Caco-2 (cell line): Measurements from ENCODE around the gene STK32B. TPM values are rescaled to one million over a fixed set of nuclear protein-coding genes. Genes with fewer than 3 reads are reported as not detected.
A peak's percentile ranks its signal among the peaks of the same experiment; 100 is the strongest.

Experiments
- BruUV-seq: library from RNA; stranded (reverse); fragments of 400-500 nt; replicated peaks from 2 replicates; lab custom pipeline; 2021; lab: Mats Ljungman, UMichigan
- CTCF ChIA-PET: fragments of 300-600 bp; sonication (Branson Sonifier 250); formaldehyde crosslinking; loops from one replicate; lab custom pipeline; 2022; ENCODE audit warnings: antibody characterized with exemption; lab: Charles Lee
- POLR2A ChIA-PET: fragments of 300-600 bp; sonication (Branson Sonifier 250); formaldehyde crosslinking; loops from one replicate; lab custom pipeline; 2022; ENCODE audit warnings: antibody characterized with exemption; lab: Charles Lee
- DNase-seq, 2 experiments: peaks; one replicate each; pipeline versions ENCODE4 v3.0.0 to v3.0.0-alpha.2; 2020 to 2022
- H3K27me3 ChIP-seq: replicated peaks from 2 replicates; pipeline ENCODE4 v1.6.0; 2011; ENCODE audit warnings: low read length; ENCODE audit not compliant: control insufficient read depth, insufficient read depth
- H3K36me3 ChIP-seq: 2 replicates; pipeline ENCODE4 v1.5.1; 2011; ENCODE audit warnings: low read length; ENCODE audit not compliant: control insufficient read depth, insufficient read depth
- H3K4me1 ChIP-seq: fragments of 250-450 bp; sonication (Bioruptor Pico); 2 replicates; pipeline ENCODE4 v1.5.1; 2020; ENCODE audit warnings: mild to moderate bottlenecking
- H3K4me3 ChIP-seq: 2 replicates; pipeline ENCODE4 v1.5.1; 2011; ENCODE audit warnings: low read depth, mild to moderate bottlenecking, control low read depth, low read length
- H3K9me3 ChIP-seq: fragments of 250-450 bp; sonication (Bioruptor Pico); 2 replicates; pipeline ENCODE4 v1.5.1; 2020; ENCODE audit warnings: mild to moderate bottlenecking, moderate library complexity
- H3K27ac Mint-ChIP-seq: one replicate; pipeline ENCODE4 v1.8.0; 2022; ENCODE audit warnings: mixed read lengths; ENCODE audit not compliant: unreplicated experiment
- H3K27me3 Mint-ChIP-seq: one replicate; pipeline ENCODE4 v1.8.0; 2022; ENCODE audit warnings: mixed read lengths; ENCODE audit not compliant: insufficient read depth, unreplicated experiment
- H3K36me3 Mint-ChIP-seq: one replicate; pipeline ENCODE4 v1.8.0; 2022; ENCODE audit warnings: mild to moderate bottlenecking, mixed read lengths; ENCODE audit not compliant: insufficient read depth, unreplicated experiment
- H3K4me1 Mint-ChIP-seq: one replicate; pipeline ENCODE4 v1.8.0; 2022; ENCODE audit warnings: low read depth, mixed read lengths; ENCODE audit not compliant: unreplicated experiment
- H3K4me3 Mint-ChIP-seq: one replicate; pipeline ENCODE4 v1.8.0; 2022; ENCODE audit warnings: mild to moderate bottlenecking, moderate library complexity, mixed read lengths; ENCODE audit not compliant: unreplicated experiment
- H3K9me3 Mint-ChIP-seq: one replicate; pipeline ENCODE4 v1.8.0; 2022; ENCODE audit warnings: mixed read lengths; ENCODE audit not compliant: unreplicated experiment
- intact Hi-C: fragments of 100-400 bp; cut with micrococcal nuclease; formaldehyde crosslinking; loops from one replicate; pipeline ENCODE4 v1.10.0; 2022; ENCODE audit not compliant: unreplicated experiment
- total RNA-seq: library from RNA; stranded (reverse); gene quantifications from 2 replicates; pipeline ENCODE4 v1.2.3, GENCODE V29; 2022
- TF ChIP-seq, protein P1 (sequence below), 2 experiments: fragments of 200-600 bp in 1 of 2; IDR thresholded peaks; 1 replicate in 1 of 2; 2 replicates in 1 of 2; pipeline versions ENCODE4 v1.5.1 to v1.8.0; 2011 to 2022; ENCODE audit warnings: antibody characterized with exemption in 1 of 2, control low read depth in 1 of 2, inconsistent platforms in 1 of 2, low read depth in 1 of 2, low read length in 1 of 2, mild to moderate bottlenecking in 1 of 2, moderate library complexity in 1 of 2; ENCODE audit not compliant: insufficient read depth in 1 of 2, severe bottlenecking in 1 of 2, unreplicated experiment in 1 of 2

STK32B gene
- total RNA-seq, 1 experiment from 2014 or later = 11.2 TPM

DNA sequence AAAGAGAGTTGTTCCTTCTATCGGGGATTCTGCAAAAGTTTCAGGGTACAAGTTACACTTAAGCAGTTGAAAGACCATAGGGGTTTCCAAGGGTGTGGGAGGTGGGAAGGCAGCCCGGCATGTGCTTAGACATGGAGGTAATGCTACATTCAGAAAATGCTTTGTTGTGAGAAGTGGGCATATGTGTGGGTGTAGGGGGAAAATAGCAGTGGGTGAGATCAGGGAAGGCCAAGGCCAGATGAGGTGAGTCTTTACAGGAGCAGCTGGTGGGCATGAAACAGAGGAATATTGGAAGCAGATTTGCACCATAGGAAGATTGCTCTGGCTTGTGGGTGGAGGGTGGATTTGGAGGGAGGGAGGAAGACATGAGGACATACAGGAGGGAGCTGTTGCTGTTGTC lies 40.3 kb upstream of the STK32B start:
- H3K27me3 Mint-ChIP-seq = peaks cover 4% of the 10 kb centered on the region
- TF ChIP-seq, protein P1, sequence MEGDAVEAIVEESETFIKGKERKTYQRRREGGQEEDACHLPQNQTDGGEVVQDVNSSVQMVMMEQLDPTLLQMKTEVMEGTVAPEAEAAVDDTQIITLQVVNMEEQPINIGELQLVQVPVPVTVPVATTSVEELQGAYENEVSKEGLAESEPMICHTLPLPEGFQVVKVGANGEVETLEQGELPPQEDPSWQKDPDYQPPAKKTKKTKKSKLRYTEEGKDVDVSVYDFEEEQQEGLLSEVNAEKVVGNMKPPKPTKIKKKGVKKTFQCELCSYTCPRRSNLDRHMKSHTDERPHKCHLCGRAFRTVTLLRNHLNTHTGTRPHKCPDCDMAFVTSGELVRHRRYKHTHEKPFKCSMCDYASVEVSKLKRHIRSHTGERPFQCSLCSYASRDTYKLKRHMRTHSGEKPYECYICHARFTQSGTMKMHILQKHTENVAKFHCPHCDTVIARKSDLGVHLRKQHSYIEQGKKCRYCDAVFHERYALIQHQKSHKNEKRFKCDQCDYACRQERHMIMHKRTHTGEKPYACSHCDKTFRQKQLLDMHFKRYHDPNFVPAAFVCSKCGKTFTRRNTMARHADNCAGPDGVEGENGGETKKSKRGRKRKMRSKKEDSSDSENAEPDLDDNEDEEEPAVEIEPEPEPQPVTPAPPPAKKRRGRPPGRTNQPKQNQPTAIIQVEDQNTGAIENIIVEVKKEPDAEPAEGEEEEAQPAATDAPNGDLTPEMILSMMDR (IDR thresholded peaks at IDR 0.05; ENCODE audit: insufficient read depth in 1 of 2, low read depth in 1 of 2, low read length in 1 of 2, severe bottlenecking in 1 of 2, unreplicated experiment in 1 of 2) = no peak

DNA sequence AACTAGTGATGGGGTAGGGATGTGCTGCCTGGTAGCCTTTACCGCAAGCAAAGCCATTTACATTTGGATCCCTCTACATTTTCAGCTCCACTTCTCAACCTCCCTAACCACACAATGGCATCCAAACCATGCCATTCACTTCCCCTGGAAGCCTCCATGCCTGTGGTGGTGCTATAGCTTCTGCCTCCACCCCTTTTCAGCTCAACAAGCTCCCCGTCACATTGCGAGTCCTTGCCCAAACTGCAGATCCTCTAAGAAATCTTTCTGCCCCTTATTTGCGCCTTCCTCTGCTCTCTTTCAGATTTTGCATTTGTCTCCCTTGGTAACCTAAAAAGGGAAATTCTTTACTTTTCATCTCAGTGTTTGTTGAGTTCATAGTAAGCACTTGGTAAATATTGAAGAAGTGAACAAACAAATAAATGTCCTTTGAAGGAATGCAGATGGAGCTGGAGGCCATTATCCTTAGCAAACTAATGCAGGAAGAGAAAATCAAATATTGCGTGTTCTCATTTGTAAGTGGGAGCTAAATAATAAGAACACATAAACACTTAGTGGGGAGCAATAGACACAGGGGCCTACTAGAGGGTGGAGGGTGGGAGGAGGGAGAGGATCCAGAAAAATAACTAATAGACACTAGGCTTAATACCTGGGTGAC lies 38.9 kb upstream of the STK32B start:
- Histone ChIP-seq H3K4me1 (no peaks in the 10 kb centered on the region), H3K36me3 (no peaks in the 10 kb centered on the region), H3K9me3 (no peaks in the 10 kb centered on the region), H3K27me3 (no peaks in the 10 kb centered on the region), H3K4me3 (no peak overlapping the region)
- CTCF ChIA-PET = interaction anchor here (0.6 to 0.9 kb wide), 2 partner anchors 26 to 133 kb away, joined by 3 read pairs; no protein-coding TSS in a partner anchor
- POLR2A ChIA-PET = no interaction called here
- TF ChIP-seq, protein P1 (IDR thresholded peaks at IDR 0.05; ENCODE audit: insufficient read depth in 1 of 2, low read depth in 1 of 2, low read length in 1 of 2, severe bottlenecking in 1 of 2, unreplicated experiment in 1 of 2) = no peak
- peaks cover 4% of the 10 kb centered on the region for H3K27me3 Mint-ChIP-seq
- BruUV-seq = no TSS peak
- intact Hi-C loops = loop anchor here (1.0 kb wide), 1 partner anchor 26 kb away; no protein-coding TSS in a partner anchor
- H3K4me1 Mint-ChIP-seq = peaks cover 8% of the 10 kb centered on the region
- H3K4me3 Mint-ChIP-seq = no peak overlapping the region
- peaks cover 22% of the 10 kb centered on the region for H3K9me3 Mint-ChIP-seq
- H3K36me3 Mint-ChIP-seq = no peaks in the 10 kb centered on the region
- H3K27ac Mint-ChIP-seq = peak overlapping the region; percentile 70
- peak in 1 of 2 experiments; percentile 22 for DNase-seq

More for the DNA sequence above, 40.3 kb upstream of the STK32B start:
- H3K27me3 ChIP-seq = no peaks in the 10 kb centered on the region
- Mint-ChIP-seq H3K9me3 (peaks cover 22% of the 10 kb centered on the region), H3K36me3 (no peaks in the 10 kb centered on the region), H3K4me1 (peaks cover 8% of the 10 kb centered on the region), H3K4me3 (no peak overlapping the region), H3K27ac (no peak overlapping the region)
- H3K36me3 ChIP-seq = no peaks in the 10 kb centered on the region
- H3K9me3 ChIP-seq = no peaks in the 10 kb centered on the region
- H3K4me3 ChIP-seq = no peak overlapping the region
- H3K4me1 ChIP-seq = no peaks in the 10 kb centered on the region
- no peak for DNase-seq
- CTCF ChIA-PET = no interaction called here
- POLR2A ChIA-PET = no interaction called here
- BruUV-seq = no TSS peak
- intact Hi-C loops = no loop called here

DNA sequence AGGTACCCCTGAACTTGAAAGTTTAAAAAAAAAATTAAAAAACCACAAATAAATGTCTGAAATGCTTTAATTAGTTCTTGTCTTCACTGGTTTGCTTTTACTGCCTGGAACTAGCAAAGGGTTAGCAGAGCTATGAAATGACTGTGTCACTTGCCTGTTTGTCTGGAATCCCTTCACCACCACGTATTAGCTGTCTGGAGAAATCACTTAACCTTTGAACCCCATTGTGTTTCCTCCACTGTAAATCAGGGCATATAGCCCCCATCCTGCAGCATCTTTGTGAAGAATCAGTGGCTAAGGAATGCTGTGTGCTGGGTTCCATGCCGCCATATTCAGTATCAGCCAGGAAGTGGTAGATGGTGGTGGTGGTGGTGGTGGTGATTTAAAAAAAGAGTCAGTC lies 38.3 kb upstream of the STK32B start:
- Mint-ChIP-seq H3K27ac (no peak overlapping the region), H3K9me3 (peaks cover 22% of the 10 kb centered on the region), H3K4me3 (no peak overlapping the region), H3K36me3 (no peaks in the 10 kb centered on the region), H3K4me1 (peaks cover 8% of the 10 kb centered on the region), H3K27me3 (peaks cover 4% of the 10 kb centered on the region)
- ChIA-PET POLR2A (no interaction called here), CTCF (interaction anchor here (0.9 kb wide), 1 partner anchor 25 kb away, joined by 3 read pairs; no protein-coding TSS in a partner anchor)
- no TSS peak for BruUV-seq
- no peaks in the 10 kb centered on the region for H3K27me3 ChIP-seq
- H3K9me3 ChIP-seq = no peaks in the 10 kb centered on the region
- intact Hi-C loops = loop anchor here (1.0 kb wide), 1 partner anchor 25 kb away; no protein-coding TSS in a partner anchor
- no peak for DNase-seq
- no peaks in the 10 kb centered on the region for H3K36me3 ChIP-seq
- H3K4me3 ChIP-seq = no peak overlapping the region
- no peaks in the 10 kb centered on the region for H3K4me1 ChIP-seq
- TF ChIP-seq, protein P1 (IDR thresholded peaks at IDR 0.05; ENCODE audit: insufficient read depth in 1 of 2, low read depth in 1 of 2, low read length in 1 of 2, severe bottlenecking in 1 of 2, unreplicated experiment in 1 of 2) = no peak
